Endodermal cell (in vitro differentiated cells): Measurements from ENCODE around the gene FOXO4. TPM values are rescaled to one million over a fixed set of nuclear protein-coding genes. Genes with fewer than 3 reads are reported as not detected.
A peak's percentile ranks its signal among the peaks of the same experiment; 100 is the strongest.

Experiments
- DNase-seq: peaks from one replicate; pipeline ENCODE4 v3.0.0-alpha.2; 2017
- H3K27ac ChIP-seq: 2 replicates; pipeline ENCODE4 v1.5.1; 2013; ENCODE audit warnings: mild to moderate bottlenecking, low read depth, low read length, moderate library complexity
- H3K27me3 ChIP-seq: 2 replicates; pipeline ENCODE4 v1.6.1; 2013; ENCODE audit warnings: mild to moderate bottlenecking, low read length, moderate library complexity; ENCODE audit not compliant: insufficient read depth, control insufficient read depth, poor library complexity, severe bottlenecking
- H3K36me3 ChIP-seq: 2 replicates; pipeline ENCODE4 v1.7.0; 2013; ENCODE audit warnings: mild to moderate bottlenecking, low read length, moderate library complexity; ENCODE audit not compliant: control insufficient read depth, insufficient read depth
- H3K4me1 ChIP-seq: one replicate; pipeline ENCODE4 v1.7.0; 2013; ENCODE audit warnings: low read length; ENCODE audit not compliant: control insufficient read depth, insufficient read depth
- H3K4me3 ChIP-seq: 2 replicates; pipeline ENCODE4 v1.5.1; 2013; ENCODE audit warnings: mild to moderate bottlenecking, low read length, moderate library complexity
- H3K9ac ChIP-seq: 2 replicates; pipeline ENCODE4 v1.6.1; 2013; ENCODE audit warnings: mild to moderate bottlenecking, low read length, moderate library complexity; ENCODE audit not compliant: poor library complexity, severe bottlenecking; ENCODE audit errors: extremely low read depth
- H3K9me3 ChIP-seq: 2 replicates; pipeline ENCODE4 v1.6.1; 2013; ENCODE audit warnings: mild to moderate bottlenecking, low read length, moderate library complexity; ENCODE audit not compliant: control insufficient read depth
- H3K27ac Mint-ChIP-seq: 2 replicates; pipeline ENCODE4 v1.8.0; 2020; ENCODE audit warnings: mixed read lengths
- H3K27me3 Mint-ChIP-seq: 2 replicates; pipeline ENCODE4 v1.8.0; 2021; ENCODE audit warnings: mild to moderate bottlenecking, mixed read lengths; ENCODE audit not compliant: insufficient read depth
- H3K36me3 Mint-ChIP-seq: 2 replicates; pipeline ENCODE4 v1.8.0; 2020; ENCODE audit warnings: low read depth, mixed read lengths
- H3K4me1 Mint-ChIP-seq: 2 replicates; pipeline ENCODE4 v1.8.0; 2020; ENCODE audit warnings: mixed read lengths
- H3K4me3 Mint-ChIP-seq: 2 replicates; pipeline ENCODE4 v1.8.0; 2020; ENCODE audit warnings: mild to moderate bottlenecking, moderate library complexity, mixed read lengths
- H3K9me3 Mint-ChIP-seq: 2 replicates; pipeline ENCODE4 v1.8.0; 2020; ENCODE audit warnings: mild to moderate bottlenecking, mixed read lengths
- WGBS, 2 experiments: methylation state at CpG; one replicate each; pipeline versions ENCODE4 v1.1.5 to v1.1.7; 2013; ENCODE audit warnings: missing lambda C conversion rate in 2 of 2, mixed read lengths in 1 of 2; ENCODE audit not compliant: insufficient coverage in 1 of 2, insufficient read length in 1 of 2; 5-methylcytosine and 5-hydroxymethylcytosine counted together
- total RNA-seq, 2 donors: library from RNA; stranded (reverse); fragmentation: NEBNext Ultra II Directional in 1 of 2; extraction: Animal tissue kit (Norgen Biotek cat#: 25700) in 1 of 2; gene quantifications; 2 replicates in 1 of 2; 3 replicates in 1 of 2; pipeline ENCODE4 v1.2.1, GENCODE V29; 2021
- TF ChIP-seq, protein P1 (sequence below): fragments of 200-600 bp; sonication (generic); conservative IDR thresholded peaks from 2 replicates; pipeline ENCODE4 v1.5.0; 2021; ENCODE audit warnings: antibody characterized with exemption, mild to moderate bottlenecking

Gene FOXO4
- total RNA-seq, 2 donors from 2014 or later: 14.6 to 17.5 TPM

GRCh38 chrX:71099736-71100135 lies 4.1 kb downstream of the FOXO4 start:
- H3K27me3 ChIP-seq: no peaks in the 10 kb centered on the region
- Mint-ChIP-seq H3K4me1 (peaks cover 40% of the 10 kb centered on the region), H3K4me3 (peak overlapping the region; percentile 40), H3K27ac (no peak overlapping the region), H3K27me3 (peaks cover 21% of the 10 kb centered on the region), H3K36me3 (no peaks in the 10 kb centered on the region), H3K9me3 (peaks cover 53% of the 10 kb centered on the region)
- no peak overlapping the region for H3K9ac ChIP-seq
- H3K36me3 ChIP-seq: no peaks in the 10 kb centered on the region
- no peaks in the 10 kb centered on the region for H3K9me3 ChIP-seq
- peaks cover 7% of the 10 kb centered on the region for H3K4me1 ChIP-seq
- WGBS, 2 experiments: 19% methylated on average over 4 of the region's 4 CpGs; no CpG with 5 or more reads in 1 of the 2 experiments
- DNase-seq: peak; percentile 68
- no peak overlapping the region for H3K4me3 ChIP-seq
- TF ChIP-seq, protein P1, sequence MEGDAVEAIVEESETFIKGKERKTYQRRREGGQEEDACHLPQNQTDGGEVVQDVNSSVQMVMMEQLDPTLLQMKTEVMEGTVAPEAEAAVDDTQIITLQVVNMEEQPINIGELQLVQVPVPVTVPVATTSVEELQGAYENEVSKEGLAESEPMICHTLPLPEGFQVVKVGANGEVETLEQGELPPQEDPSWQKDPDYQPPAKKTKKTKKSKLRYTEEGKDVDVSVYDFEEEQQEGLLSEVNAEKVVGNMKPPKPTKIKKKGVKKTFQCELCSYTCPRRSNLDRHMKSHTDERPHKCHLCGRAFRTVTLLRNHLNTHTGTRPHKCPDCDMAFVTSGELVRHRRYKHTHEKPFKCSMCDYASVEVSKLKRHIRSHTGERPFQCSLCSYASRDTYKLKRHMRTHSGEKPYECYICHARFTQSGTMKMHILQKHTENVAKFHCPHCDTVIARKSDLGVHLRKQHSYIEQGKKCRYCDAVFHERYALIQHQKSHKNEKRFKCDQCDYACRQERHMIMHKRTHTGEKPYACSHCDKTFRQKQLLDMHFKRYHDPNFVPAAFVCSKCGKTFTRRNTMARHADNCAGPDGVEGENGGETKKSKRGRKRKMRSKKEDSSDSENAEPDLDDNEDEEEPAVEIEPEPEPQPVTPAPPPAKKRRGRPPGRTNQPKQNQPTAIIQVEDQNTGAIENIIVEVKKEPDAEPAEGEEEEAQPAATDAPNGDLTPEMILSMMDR: no peak
- H3K27ac ChIP-seq: no peak overlapping the region

GRCh38 chrX:71100581-71101505 lies 5.2 kb downstream of the FOXO4 start:
- H3K9ac ChIP-seq: no peak overlapping the region
- TF ChIP-seq, protein P1: peak; percentile 55
- Mint-ChIP-seq H3K27me3 (peaks cover 18% of the 10 kb centered on the region), H3K36me3 (no peaks in the 10 kb centered on the region), H3K27ac (peak overlapping the region; percentile 52), H3K9me3 (peaks cover 51% of the 10 kb centered on the region), H3K4me1 (peaks cover 37% of the 10 kb centered on the region), H3K4me3 (peak overlapping the region; percentile 40)
- H3K36me3 ChIP-seq: no peaks in the 10 kb centered on the region
- peak; percentile 57 for DNase-seq
- peaks cover 7% of the 10 kb centered on the region for H3K4me1 ChIP-seq
- no peaks in the 10 kb centered on the region for H3K27me3 ChIP-seq
- no peaks in the 10 kb centered on the region for H3K9me3 ChIP-seq
- no peak overlapping the region for H3K4me3 ChIP-seq
- no peak overlapping the region for H3K27ac ChIP-seq
- 73 to 88% methylated on average over 14 to 31 of the region's 31 CpGs for WGBS, 2 experiments

DNA sequence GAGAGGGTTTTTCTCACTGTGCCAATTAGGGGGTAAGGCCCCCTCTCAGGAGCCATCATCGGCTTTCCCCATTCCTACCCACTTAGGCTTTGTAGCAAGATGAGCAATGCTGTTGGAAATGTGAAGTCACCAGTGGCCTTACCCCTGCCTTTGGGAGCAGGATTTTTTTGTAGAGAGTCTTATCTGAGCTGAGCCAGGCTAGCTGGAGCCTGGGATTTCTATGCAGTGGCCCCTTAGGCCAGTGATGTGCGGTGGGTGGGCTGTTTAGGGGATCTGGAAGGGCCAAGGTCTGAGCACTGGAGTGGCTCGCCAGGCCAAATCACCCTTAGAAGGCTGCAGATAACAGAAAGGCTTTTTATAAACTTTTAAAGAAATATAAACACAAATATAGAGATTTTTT lies 6.6 kb downstream of the FOXO4 start:
- H3K9ac ChIP-seq: no peak overlapping the region
- no peaks in the 10 kb centered on the region for H3K9me3 ChIP-seq
- DNase-seq: no peak
- no peaks in the 10 kb centered on the region for H3K36me3 Mint-ChIP-seq
- H3K4me3 Mint-ChIP-seq: no peak overlapping the region
- peaks cover 14% of the 10 kb centered on the region for H3K27me3 Mint-ChIP-seq
- H3K4me3 ChIP-seq: no peak overlapping the region
- H3K36me3 ChIP-seq: no peaks in the 10 kb centered on the region
- no peak overlapping the region for H3K27ac Mint-ChIP-seq
- peaks cover 7% of the 10 kb centered on the region for H3K4me1 ChIP-seq
- peaks cover 57% of the 10 kb centered on the region for H3K9me3 Mint-ChIP-seq
- no peaks in the 10 kb centered on the region for H3K27me3 ChIP-seq
- H3K27ac ChIP-seq: no peak overlapping the region
- WGBS, 2 experiments: 71% methylated on average over 2 of the region's 3 CpGs; no CpG with 5 or more reads in 1 of the 2 experiments
- TF ChIP-seq, protein P1: no peak
- H3K4me1 Mint-ChIP-seq: peaks cover 36% of the 10 kb centered on the region
